Liver (tissue), 3 donors: Measurements from ENCODE around the gene ZFAND3.

ENCODE experiments used
- EGR1 ChIP-seq, 2 donors: IDR thresholded peaks; 2 replicates each; pipeline ENCODE4 v1.6.1; 2016 to 2018; ENCODE audit warnings: antibody characterized with exemption in 2 of 2, low read depth in 2 of 2
- JUND ChIP-seq, 2 donors: IDR thresholded peaks; 2 replicates each; pipeline ENCODE4 v1.6.1; 2016; ENCODE audit warnings: antibody characterized with exemption in 2 of 2
- TF ChIP-seq, protein P1 (sequence below): fragments of 150-350 bp; IDR thresholded peaks from 2 replicates; pipeline ENCODE4 v1.5.1; 2017; ENCODE audit warnings: improper control_type of control experiment, low read depth, low read length; ENCODE audit not compliant: missing input control
- TF ChIP-seq, protein P2 (sequence below): IDR thresholded peaks from 2 replicates; pipeline ENCODE4 v1.6.1; 2016; ENCODE audit warnings: antibody characterized with exemption
- donor health status: healthy.
- donor health status: healthy.

DNA sequence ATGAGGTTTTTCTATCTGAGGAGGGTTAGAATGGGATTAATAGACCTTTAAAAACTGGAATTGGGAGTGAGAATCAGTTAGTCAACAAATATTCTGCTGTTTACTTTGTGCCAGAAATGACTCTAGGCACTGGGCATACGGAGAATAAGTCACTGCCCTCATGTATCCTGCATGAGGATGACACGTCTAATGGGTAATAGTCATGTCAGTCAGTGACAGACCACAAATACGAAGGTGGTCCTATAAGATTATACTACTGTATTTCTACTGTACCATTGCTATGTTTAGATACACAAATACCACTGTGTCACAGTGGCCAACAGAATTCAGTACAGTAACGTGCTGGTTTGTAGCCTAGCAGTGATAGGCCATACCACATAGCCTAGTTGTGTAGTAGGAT is 30.7 kb downstream of the ZFAND3 start:
- TF ChIP-seq, protein P1, sequence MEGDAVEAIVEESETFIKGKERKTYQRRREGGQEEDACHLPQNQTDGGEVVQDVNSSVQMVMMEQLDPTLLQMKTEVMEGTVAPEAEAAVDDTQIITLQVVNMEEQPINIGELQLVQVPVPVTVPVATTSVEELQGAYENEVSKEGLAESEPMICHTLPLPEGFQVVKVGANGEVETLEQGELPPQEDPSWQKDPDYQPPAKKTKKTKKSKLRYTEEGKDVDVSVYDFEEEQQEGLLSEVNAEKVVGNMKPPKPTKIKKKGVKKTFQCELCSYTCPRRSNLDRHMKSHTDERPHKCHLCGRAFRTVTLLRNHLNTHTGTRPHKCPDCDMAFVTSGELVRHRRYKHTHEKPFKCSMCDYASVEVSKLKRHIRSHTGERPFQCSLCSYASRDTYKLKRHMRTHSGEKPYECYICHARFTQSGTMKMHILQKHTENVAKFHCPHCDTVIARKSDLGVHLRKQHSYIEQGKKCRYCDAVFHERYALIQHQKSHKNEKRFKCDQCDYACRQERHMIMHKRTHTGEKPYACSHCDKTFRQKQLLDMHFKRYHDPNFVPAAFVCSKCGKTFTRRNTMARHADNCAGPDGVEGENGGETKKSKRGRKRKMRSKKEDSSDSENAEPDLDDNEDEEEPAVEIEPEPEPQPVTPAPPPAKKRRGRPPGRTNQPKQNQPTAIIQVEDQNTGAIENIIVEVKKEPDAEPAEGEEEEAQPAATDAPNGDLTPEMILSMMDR: no peak
- TF ChIP-seq JUND (IDR thresholded peaks at IDR 0.05): no peak
- TF ChIP-seq, protein P2, sequence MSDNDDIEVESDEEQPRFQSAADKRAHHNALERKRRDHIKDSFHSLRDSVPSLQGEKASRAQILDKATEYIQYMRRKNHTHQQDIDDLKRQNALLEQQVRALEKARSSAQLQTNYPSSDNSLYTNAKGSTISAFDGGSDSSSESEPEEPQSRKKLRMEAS: no peak
- no peak for TF ChIP-seq EGR1 (IDR thresholded peaks at IDR 0.05; ENCODE audit: low read depth in 2 of 2)
